HG03571 (cell line): ENCODE measurements around the gene TCP1.
"Not testable (repeated sequence)": the region's sequence is repeated elsewhere in the genome, so short reads cannot be mapped to it uniquely, and the experiment has no call there.

Source experiments
- ATAC-seq: cut with Tn5 transposase; IDR thresholded peaks from one replicate; pipeline ENCODE4 v1.9.1; 2021; ENCODE audit not compliant: unreplicated experiment

The TCP1 gene

GRCh38 chr6:159817951-159818739, 28.7 kb upstream of the TCP1 start:
- no peak for ATAC-seq

- ATAC-seq = not testable (repeated sequence)
Observed at GRCh38 chr6:159816775-159817174, 27.4 kb upstream of the TCP1 start.

- ATAC-seq = no peak
Observed at GRCh38 chr6:159815410-159815809, 26.0 kb upstream of the TCP1 start.

- no peak for ATAC-seq
Observed at GRCh38 chr6:159813781-159814180, 24.4 kb upstream of the TCP1 start.

- no peak for ATAC-seq
Observed at GRCh38 chr6:159809149-159809548, 19.7 kb upstream of the TCP1 start.

- ATAC-seq = no peak
Observed at GRCh38 chr6:159808647-159809046, 19.2 kb upstream of the TCP1 start.

- no peak for ATAC-seq
Observed at GRCh38 chr6:159807150-159807858, 17.9 kb upstream of the TCP1 start.

GRCh38 chr6:159806021-159806458, 16.6 kb upstream of the TCP1 start:
- no peak for ATAC-seq

- no peak for ATAC-seq
Observed at GRCh38 chr6:159805440-159806020, 16.1 kb upstream of the TCP1 start.

GRCh38 chr6:159804504-159804903, 15.1 kb upstream of the TCP1 start:
- no peak for ATAC-seq

- no peak for ATAC-seq
Observed at GRCh38 chr6:159801935-159802334, 12.5 kb upstream of the TCP1 start.

- no peak for ATAC-seq
Observed at GRCh38 chr6:159800141-159800865, 10.9 kb upstream of the TCP1 start, which contains the start of gene PNLDC1. Gene PNLDC1, plus strand, starts transcription at chr6:159800276. Its CDS starts 32 bp downstream, at chr6:159800308.

- no peak for ATAC-seq
Observed at GRCh38 chr6:159797554-159797953, 8.2 kb upstream of the TCP1 start.

GRCh38 chr6:159794976-159795375, 5.6 kb upstream of the TCP1 start:
- ATAC-seq = not testable (repeated sequence)

- no peak for ATAC-seq
Observed at GRCh38 chr6:159790956-159791598, 1.7 kb upstream of the TCP1 start.

GRCh38 chr6:159790149-159790955, 950 bp upstream of the TCP1 start, which contains the start of gene MRPL18:
Gene MRPL18, plus strand, starts transcription at chr6:159790467. Its CDS starts 121 bp downstream, at chr6:159790588.
- ATAC-seq = peak; percentile 81

GRCh38 chr6:159788753-159789376, 537 bp downstream of the TCP1 start:
- ATAC-seq = no peak

- ATAC-seq = no peak
Observed at GRCh38 chr6:159788276-159788675, 1.1 kb downstream of the TCP1 start.

GRCh38 chr6:159778542-159779103, 10.8 kb downstream of the TCP1 start:
- ATAC-seq = no peak
